ENCODE measurements around the gene PRDM15.

Gene PRDM15

DNA sequence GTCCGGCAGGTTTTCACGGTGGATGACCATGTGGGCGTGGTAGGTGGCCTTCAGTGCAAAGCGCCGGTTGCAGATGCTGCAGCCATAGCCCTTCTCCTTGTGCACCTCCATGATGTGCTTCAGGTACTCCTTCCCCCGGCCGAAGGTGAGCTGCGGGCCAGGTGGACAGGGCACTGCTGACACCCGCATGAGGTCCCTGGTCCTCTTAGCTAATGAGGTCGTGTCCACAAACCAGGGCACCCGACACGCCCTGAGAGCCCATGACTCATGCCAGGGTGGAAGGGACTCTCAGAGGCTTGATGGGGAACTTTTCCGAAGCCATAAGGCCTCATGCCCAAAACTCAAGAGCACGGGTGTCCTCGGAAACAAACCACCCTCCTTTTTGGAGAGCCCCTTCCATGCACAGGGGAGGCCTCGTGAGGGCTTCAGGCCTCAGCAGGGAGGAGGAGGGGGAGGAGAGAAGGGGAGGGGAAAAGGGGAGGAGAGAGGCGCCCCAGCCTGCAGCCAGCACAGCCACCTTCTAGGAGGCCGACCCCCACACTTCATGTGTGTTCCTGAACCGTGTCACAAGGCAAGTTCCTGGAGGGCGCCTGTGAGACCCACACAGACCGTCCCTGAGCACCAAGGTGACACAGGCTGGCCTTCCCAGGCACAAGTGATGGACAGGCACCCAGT lies 57.9 kb downstream of the PRDM15 start:
- FAIRE-seq: no peak

- FAIRE-seq: no peak
These were observed 58.6 kb downstream of the PRDM15 start for GRCh38 chr21:41820384-41821080.

- no peak for FAIRE-seq
These were observed 59.3 kb downstream of the PRDM15 start for GRCh38 chr21:41819856-41820281.

- FAIRE-seq: no peak
These were observed 59.8 kb downstream of the PRDM15 start for GRCh38 chr21:41819236-41819855.

- FAIRE-seq: no peak
These were observed 61.0 kb downstream of the PRDM15 start for GRCh38 chr21:41817877-41818855.

- FAIRE-seq: peak; percentile 29
These were observed 61.9 kb downstream of the PRDM15 start for GRCh38 chr21:41817228-41817627.

- no peak for FAIRE-seq
These were observed 62.5 kb downstream of the PRDM15 start for GRCh38 chr21:41816583-41817165.

GRCh38 chr21:41815652-41816582 lies 63.2 kb downstream of the PRDM15 start:
- no peak for FAIRE-seq

- no peak for FAIRE-seq
These were observed 65.9 kb downstream of the PRDM15 start for GRCh38 chr21:41813226-41813625.

GRCh38 chr21:41812679-41813078 lies 66.5 kb downstream of the PRDM15 start:
- FAIRE-seq: no peak

DNA sequence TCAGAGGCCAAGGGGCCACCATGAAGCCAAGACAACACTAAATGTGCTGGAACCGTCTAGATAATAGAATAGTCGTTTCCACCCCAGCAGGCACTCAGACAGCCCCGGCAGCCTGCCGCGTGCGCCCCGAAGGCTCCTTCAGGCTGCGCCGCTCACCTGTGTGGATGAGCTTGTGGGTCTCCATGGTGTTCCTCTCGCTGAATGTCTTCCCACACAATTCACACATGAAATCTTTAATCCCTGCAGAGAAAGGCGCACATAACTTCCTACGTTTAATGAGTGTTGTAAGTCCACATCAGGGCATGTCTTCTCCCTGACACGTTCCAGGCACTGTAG lies 68.6 kb downstream of the PRDM15 start:
- FAIRE-seq: no peak

- FAIRE-seq: no peak
These were observed 69.1 kb downstream of the PRDM15 start for GRCh38 chr21:41809891-41810596.

GRCh38 chr21:41808846-41809245 lies 70.3 kb downstream of the PRDM15 start:
- no peak for FAIRE-seq

DNA sequence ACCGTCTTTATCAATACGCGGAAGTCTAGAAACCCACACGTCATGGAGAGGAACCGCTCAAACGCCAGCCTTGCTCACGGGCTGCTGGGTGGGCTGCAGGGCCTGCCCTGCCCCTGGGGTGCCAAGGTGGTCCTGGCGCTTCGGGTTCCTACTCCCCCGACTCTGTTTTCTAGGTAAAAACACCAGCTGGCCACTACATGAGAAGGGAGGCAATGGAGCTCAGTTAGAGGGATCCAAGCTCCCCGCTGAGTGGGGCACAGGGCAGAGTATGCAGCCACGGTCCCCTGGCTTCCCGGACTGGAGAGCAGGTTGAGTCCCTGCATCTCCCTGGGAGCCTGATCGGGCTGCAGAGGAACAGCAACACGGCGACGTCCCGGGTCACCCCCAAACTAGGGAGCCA lies 71.0 kb downstream of the PRDM15 start:
- no peak for FAIRE-seq

DNA sequence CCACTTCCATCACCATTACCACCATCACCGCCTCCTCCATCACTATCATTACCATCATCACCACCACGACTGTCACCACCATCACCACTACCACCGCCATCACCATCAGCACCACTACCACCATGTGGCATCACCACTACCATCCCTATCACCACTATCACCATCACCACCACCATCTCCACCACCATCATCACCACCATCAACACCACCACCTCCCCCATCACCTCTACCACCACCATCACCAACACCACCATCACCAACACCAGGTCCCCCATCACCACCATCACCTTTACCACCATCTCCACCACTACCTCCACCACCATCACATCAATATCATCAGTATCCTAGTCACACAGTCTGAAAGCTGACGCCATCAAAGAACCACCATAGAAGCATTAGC lies 72.4 kb downstream of the PRDM15 start:
- FAIRE-seq: no peak

GRCh38 chr21:41805643-41806042 lies 73.5 kb downstream of the PRDM15 start:
- FAIRE-seq: no peak

- no peak for FAIRE-seq
These were observed 74.1 kb downstream of the PRDM15 start for GRCh38 chr21:41805038-41805437.

DNA sequence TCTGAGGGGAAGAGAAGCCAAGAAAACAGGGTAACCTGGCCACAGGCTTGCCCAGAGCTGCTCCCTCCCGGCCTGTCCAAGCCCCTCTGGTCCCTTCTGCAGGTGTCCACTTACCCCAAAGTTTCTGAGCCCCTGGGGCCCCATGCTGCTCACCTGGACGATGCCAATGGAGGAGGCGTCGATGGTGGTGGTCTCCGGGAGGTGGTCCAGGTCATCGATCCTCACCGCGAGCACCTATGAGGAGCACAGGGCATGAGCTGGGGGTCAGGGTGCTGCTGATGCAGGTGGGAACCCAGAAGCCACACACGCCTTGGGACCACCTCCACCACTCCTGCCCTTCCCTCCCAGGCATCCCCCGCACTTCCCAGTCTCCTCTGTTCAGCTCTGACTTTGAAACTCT lies 74.8 kb downstream of the PRDM15 start:
- no peak for FAIRE-seq

DNA sequence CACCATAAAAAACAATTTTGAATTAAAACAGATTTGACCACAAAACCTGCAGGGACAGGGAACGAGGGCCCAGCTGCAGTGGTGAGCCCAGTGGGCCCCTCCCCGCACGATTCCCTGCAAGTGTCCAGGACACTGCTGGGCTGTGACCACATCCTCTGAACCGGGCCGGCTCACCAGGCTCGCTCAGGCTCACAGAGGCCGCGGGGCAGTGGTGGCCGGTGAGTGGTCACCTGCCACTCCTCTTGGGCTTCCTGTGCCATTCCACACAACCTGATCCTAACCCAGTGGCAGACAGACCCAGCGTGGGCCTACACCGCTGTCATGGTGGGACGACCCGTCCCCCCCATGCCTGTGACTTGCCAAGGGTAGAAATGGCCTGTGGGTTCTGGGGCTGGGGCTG lies 75.8 kb downstream of the PRDM15 start:
- FAIRE-seq: no peak

- FAIRE-seq: no peak
These were observed 76.5 kb downstream of the PRDM15 start for GRCh38 chr21:41802684-41803083.

GRCh38 chr21:41802198-41802584 lies 77.0 kb downstream of the PRDM15 start:
- no peak for FAIRE-seq
